NCI-H2227 treated with DMSO at 0.1 percent for 48 hours (cell line): Measurements from ENCODE around the gene DDX39A.

ENCODE experiments used
- DNase-seq: peaks from one replicate; lab custom pipeline; 2025; lab: John Stamatoyannopoulos, UW

Gene DDX39A

GRCh38 chr19:14363183-14364097 is 55.7 kb downstream of the DDX39A start:
- no peak for DNase-seq

GRCh38 chr19:14361824-14362223 is 57.3 kb downstream of the DDX39A start:
- DNase-seq, result no peak
